ENCODE data around the gene PTBP3.
A peak's percentile ranks its signal among the peaks of the same experiment; 100 is the strongest.

Gene PTBP3

GRCh38 chr9:112360047-112360804 is 26.8 kb upstream of the PTBP3 start:
- peak; percentile 87 for ATAC-seq

GRCh38 chr9:112355427-112355897 is 22.0 kb upstream of the PTBP3 start:
- DNase-seq (no peak), ATAC-seq (no peak)

More at GRCh38 chr9:112360047-112360804, 26.8 kb upstream of the PTBP3 start:
- no peak for DNase-seq

- DNase-seq (no peak), ATAC-seq (no peak)
Measured at GRCh38 chr9:112354081-112354743, 20.8 kb upstream of the PTBP3 start.

GRCh38 chr9:112352209-112352608 is 18.8 kb upstream of the PTBP3 start:
- ATAC-seq = no peak
- no peak for DNase-seq

GRCh38 chr9:112351184-112351583 is 17.8 kb upstream of the PTBP3 start:
- DNase-seq = no peak
- no peak for ATAC-seq

GRCh38 chr9:112349008-112349333 is 15.6 kb upstream of the PTBP3 start:
- ATAC-seq (no peak), DNase-seq (no peak)

- DNase-seq (peak; percentile 84), ATAC-seq (peak; percentile 83)
Measured at GRCh38 chr9:112348257-112349007, 15.0 kb upstream of the PTBP3 start.

- no peak for DNase-seq
- ATAC-seq = no peak
Measured at GRCh38 chr9:112341730-112342129, 8.3 kb upstream of the PTBP3 start.

- ATAC-seq (no peak), DNase-seq (no peak)
Measured at GRCh38 chr9:112339886-112340285, 6.5 kb upstream of the PTBP3 start.

- no peak for ATAC-seq
- no peak for DNase-seq
Measured at GRCh38 chr9:112338561-112338960, 5.1 kb upstream of the PTBP3 start.

GRCh38 chr9:112337547-112337946 is 4.1 kb upstream of the PTBP3 start:
- no peak for ATAC-seq
- DNase-seq = no peak

GRCh38 chr9:112334432-112334841 is 1.0 kb upstream of the PTBP3 start:
- ATAC-seq = no peak
- peak; percentile 44 for DNase-seq

GRCh38 chr9:112333639-112334431 is 416 bp upstream of the PTBP3 start:
- ATAC-seq (peak; percentile 92), DNase-seq (peak; percentile 96)

- no peak for DNase-seq
- ATAC-seq = no peak
Measured at GRCh38 chr9:112332674-112332976, 794 bp downstream of the PTBP3 start.

GRCh38 chr9:112332214-112332613 is 1.2 kb downstream of the PTBP3 start:
- ATAC-seq (no peak), DNase-seq (no peak)

- ATAC-seq = no peak
- no peak for DNase-seq
Measured at GRCh38 chr9:112331674-112331952, 1.8 kb downstream of the PTBP3 start.

GRCh38 chr9:112328545-112328944 is 4.9 kb downstream of the PTBP3 start:
- ATAC-seq (no peak), DNase-seq (no peak)

- DNase-seq (no peak), ATAC-seq (peak; percentile 71)
Measured at GRCh38 chr9:112327718-112328450, 5.5 kb downstream of the PTBP3 start.

GRCh38 chr9:112326194-112326593 is 7.2 kb downstream of the PTBP3 start:
- no peak for ATAC-seq
- no peak for DNase-seq

GRCh38 chr9:112325600-112325999 is 7.8 kb downstream of the PTBP3 start:
- DNase-seq = no peak
- no peak for ATAC-seq

- ATAC-seq = no peak
- DNase-seq = no peak
Measured at GRCh38 chr9:112325127-112325526, 8.3 kb downstream of the PTBP3 start.

- DNase-seq (no peak), ATAC-seq (no peak)
Measured at GRCh38 chr9:112323378-112323854, 10.0 kb downstream of the PTBP3 start.
